ENCODE measurements around the gene AKAP14.
A peak's percentile ranks its signal among the peaks of the same experiment; 100 is the strongest.
"Not testable (repeated sequence)": the region's sequence is repeated elsewhere in the genome, so short reads cannot be mapped to it uniquely, and the experiment has no call there.

The AKAP14 gene

DNA sequence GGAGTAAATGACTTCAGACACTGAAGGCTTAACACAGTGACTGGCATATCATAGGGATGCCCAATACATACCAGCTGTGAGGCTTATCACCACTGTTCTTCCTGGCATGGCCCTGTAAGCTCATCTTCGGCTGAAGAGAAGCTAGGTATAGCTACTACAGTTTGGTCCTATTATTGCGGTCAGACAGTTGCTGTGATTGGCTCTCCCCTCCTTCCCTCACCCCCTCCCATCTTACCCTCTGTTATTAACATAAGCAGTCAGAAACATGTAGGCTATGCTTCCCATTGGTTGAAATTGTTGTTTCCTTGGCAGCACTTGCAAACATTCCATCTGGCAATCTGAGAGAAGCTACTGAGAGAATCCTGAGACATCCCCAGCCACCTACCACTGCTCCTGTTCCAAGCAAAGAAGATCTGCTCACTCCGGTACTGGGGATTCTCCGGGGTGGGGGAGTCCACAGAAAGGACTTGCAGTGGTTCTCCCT lies at the start of gene AKAP14:
Gene AKAP14 (plus strand): TSS at position 51 of the 484 bp plus-strand sequence. CDS start 7,331 bp downstream, outside the sequence.
- no peak for DNase-seq (ENCODE audit: low read depth in 2 of 3, low spot score in 1 of 3)

DNA sequence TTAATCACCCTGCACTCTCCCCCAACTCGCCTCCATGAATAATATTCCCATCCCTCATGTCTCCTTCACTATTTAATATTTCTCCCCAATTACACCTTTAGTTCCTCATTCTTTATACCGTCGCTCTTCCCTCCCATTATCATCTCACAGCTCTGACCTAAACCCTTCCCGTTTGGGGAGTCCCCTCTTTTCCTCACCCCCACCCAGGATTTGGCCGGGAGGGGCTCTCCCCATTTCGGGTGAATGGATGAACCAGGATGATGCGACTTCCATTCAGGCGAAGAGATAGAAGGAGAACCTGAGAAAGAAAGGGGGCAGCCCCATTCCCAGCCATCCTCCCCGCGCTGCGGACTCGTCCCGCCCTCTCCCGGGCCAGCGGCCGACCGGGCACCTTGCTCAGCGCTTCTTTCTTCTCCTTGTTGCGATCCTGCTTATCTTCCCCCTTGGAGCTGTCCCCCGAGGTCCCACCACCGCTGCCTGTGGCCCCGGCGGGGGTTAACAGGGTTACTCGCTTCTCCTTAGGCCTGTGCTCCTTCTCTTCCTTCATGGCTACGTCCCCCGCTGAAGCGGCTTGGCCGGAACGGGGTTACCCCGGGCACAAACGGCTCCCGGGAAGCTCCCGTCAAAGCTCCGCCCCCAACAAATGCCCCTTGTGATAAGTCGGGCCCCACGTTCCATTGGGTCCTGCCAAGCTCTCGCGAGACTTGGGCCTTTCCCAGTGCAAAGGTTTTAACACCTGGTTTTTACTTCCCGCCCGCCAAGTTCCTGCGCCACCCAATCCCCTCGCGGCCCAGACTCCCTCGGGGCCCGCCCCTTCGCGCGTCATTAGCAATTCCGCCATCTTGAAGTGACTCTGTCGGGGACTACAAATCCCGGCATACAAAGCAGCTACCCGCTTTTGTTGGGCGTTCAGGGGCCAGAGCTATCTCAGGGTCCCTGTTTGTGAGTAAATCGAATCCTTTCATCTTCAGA lies 43.0 kb upstream of the AKAP14 start, which contains the start of gene UPF3B:
Gene UPF3B (minus strand): TSS at position 582 of the 972 bp plus-strand sequence. CDS start 35 bp downstream, at position 547.
- DNase-seq (ENCODE audit: low read depth in 2 of 3, low spot score in 1 of 3) = peak; percentile 81 to 93 (median 89)

DNA sequence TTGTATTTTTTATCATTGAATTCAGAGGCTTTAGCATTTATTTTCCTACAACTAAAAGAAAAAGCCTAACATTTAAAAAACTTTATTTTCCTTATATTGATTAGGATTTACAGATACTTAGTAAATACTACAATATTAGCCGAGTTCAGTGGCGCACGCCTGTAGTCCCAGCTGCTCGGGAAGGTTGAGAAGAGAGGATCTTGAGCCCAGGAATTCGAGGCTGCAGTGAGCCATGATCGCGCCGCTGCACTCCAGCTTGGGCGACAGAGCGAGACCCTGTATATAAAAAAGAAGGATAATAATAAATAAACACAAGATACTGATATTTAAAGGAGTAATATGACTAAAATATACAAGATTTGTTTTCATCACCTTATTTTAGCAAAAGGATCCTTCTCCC lies 42.2 kb upstream of the AKAP14 start:
- DNase-seq (ENCODE audit: low read depth in 2 of 3, low spot score in 1 of 3) = no peak

DNA sequence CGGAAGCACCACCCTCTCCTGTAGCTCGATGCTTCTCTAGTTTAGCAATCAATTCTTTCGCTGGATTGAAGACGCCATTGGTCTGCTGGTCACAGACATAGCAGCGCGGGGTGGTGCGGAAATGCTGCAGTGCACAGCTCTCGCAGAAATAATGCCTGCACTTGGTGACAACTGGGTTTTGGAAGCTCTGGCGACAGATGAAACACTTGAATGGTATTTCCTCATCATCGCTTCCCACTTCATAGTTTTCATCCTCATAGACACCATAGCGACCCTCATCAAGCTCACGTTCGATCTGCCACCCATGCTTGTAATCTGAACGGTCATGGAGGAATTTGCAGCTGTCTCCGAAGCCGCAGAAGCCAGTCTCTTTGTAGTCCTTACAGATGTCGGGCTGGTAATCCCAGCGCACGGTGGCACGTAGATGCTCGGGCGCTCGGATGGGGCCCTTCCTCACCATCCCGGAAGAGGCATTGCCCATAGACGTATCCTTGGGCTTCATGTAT lies 25.0 kb upstream of the AKAP14 start:
- DNase-seq (ENCODE audit: low read depth in 2 of 3, low spot score in 1 of 3) = peak in 1 of 3 donors; percentile 17

DNA sequence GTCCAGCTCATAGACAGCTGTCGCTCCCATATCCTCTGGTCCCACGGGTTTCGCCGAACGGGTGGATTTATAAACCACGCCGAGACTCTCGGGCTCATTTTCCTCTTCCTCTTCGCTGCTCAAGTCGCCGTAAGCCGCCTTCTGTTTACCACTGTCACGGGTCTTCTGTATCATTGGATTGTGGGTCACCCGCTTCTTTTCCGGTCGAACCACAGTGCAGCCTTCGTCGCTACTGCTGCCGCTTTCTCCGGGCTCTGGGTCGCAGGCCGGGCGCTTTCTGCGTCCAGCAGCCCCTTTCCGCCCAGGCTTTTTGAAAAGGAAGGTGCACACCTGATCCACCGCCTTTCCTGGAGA lies 24.5 kb upstream of the AKAP14 start:
- peak in 2 of 3 donors; percentile 7 to 16 for DNase-seq (ENCODE audit: low read depth in 2 of 3, low spot score in 1 of 3)

DNA sequence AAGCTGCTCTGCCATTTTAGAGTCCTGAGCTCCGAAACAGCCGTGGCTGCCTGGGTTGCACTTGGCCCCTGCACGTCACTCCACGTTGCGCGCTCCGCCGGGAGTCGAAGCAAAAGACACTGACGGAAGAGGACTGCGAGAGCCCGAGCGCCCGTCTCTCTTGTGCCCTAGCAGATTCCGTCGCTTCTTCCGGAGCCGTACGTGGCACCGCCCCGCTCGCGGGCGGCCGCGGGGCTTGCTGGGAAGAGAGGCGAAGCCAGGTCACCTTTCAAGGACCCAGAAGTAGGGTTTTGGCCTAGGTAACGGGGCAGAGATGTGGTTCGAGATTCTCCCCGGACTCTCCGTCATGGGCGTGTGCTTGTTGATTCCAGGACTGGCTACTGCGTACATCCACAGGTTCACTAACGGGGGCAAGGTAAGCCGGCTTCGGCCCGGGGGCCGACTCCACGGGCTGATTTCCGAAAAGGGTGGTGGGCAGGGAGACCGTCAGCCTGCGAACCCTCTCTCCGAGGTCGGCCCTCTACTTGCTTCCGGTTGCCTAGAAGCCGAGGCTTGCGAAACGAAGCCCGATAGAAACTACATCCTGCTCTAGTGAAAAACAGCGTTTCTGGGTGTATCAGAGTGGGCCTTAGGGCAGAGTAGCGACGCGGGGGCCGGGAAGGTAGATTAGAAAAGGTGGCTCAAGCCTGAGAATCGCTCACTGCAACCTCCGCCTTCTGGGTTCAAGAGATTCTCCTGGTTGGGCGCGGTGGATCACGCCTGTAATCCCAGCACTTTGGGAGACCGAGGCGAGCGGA lies 23.9 kb upstream of the AKAP14 start, which contains the start of the genes NDUFA1 and RNF113A:
Gene NDUFA1 (plus strand): TSS at position 234 of the 797 bp plus-strand sequence. CDS start 80 bp downstream, at position 314.
Gene RNF113A (minus strand): TSS at position 135 of the 797 bp plus-strand sequence. CDS start 120 bp downstream, at position 15.
- peak; percentile 61 to 76 (median 74) for DNase-seq (ENCODE audit: low read depth in 2 of 3, low spot score in 1 of 3)

DNA sequence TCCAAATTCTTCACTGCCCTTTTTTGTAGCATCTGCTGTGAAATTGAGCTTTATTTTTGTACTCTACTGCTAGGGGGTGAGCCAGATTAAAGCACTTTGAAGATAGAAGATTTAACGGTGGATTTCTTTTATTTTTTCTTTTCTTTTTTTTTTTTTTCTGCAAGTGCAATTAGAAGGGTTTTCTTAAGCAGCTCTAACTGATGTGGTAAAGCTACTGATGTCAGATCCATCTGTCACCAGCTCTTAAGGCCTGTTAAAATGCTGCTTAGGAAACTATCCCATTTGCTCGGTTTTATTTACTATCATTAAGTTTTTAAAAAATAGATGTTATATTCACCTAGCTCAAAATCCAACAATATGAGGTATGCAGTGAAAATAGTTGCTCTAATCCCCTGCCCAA lies 17.0 kb upstream of the AKAP14 start:
- no peak for DNase-seq (ENCODE audit: low read depth in 2 of 3, low spot score in 1 of 3)

DNA sequence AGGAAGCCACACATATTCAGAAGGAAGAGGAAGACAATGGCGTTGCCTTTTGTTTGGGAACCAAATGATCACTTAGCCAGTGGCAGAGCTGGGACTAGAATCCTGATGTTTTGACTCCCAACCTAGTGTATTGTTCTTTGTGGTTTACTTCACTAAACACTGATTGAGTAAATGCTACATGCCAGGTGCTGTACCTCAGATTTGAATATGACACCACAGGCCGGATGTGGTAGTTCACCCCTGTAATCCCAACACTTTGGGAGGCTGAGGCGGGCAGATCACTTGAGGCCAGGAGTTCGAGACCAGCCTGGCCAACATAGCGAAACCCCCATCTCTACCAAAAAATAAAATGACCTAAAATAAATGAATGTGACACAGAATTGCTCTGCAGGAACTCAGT lies 15.6 kb upstream of the AKAP14 start:
- DNase-seq (ENCODE audit: low read depth in 2 of 3, low spot score in 1 of 3) = no peak

DNA sequence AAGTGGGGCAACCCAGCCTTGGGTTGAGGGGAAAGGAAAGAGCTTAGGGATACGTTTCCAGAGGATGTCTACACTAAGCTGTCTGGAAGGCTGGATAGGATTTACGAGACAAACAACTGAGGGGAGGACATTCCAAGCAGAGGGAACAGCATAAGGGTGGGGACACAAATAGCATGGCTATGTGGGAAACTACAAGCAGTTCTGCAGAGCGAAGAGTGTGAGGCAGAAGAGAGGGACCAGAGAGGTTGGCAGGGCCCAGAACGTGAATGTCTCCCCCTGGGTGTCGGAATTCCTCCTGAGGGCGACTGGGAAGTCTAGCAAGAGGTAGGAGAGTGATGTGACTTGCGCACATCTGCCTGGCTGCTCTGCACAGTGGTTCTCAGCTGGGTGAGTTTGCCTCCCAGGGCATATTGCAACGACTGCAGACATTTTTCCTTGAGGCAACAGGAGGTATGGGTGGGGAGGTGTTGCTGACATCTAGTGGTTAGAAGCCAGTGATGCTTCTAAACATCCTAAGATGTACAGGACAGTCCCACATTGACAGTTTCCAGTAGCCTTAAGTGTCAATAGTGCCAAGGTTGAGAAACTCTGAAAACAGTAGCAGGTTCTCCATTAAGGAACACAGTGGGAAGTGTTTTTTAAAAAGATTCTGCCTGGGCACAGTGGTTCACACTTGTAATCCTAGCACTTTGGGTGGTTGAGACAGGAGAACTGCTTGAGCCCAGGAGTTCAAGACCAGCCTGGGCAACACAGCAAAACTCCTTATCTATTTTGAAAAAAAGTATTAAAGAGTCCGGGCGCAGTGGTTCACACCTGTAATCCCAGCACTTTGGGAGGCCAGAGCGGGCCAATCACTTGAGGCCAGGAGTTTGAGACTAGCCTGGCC lies 14.9 kb upstream of the AKAP14 start:
- no peak for DNase-seq (ENCODE audit: low read depth in 2 of 3, low spot score in 1 of 3)

DNA sequence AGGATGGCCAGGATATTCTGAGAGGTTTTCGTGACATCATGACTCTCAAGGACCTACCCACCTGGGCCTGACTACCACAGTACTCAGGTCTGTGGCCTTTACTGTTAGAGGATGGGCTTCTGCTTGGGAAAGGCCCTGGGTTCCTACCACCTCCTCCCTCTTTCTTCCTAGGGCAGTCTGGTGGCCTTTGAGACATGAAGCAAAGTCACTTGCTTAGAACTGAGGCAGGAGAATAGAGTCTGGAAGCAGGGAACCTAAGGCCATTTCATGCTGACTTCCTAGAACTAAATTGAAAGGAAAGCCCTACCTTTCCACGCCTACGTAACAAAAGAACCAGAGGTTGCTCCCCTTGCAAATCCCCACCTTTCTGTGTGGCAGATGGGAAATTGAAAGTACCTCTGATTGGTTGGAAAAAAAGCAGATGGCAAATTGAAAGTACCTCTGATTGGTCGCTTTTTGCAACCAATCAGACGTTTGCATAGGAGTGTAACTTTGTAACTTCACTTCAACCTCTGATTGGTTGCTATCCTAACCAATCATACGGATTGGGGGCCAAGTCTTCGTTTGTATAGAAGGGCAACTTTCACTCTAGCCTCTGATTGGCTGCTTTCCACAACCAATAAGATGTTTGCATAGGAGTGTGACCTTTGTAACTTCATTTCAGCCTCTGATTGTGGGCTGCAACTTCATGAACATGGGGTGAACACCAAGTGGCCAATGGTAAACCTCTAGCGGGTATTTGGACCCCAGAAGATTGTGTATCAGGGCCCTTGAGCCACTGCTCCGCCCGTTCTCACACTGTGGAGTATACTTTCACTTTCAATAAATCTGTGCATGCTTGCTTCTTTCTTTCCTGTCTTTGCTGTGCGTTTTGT lies 9.9 kb upstream of the AKAP14 start:
- no peak for DNase-seq (ENCODE audit: low read depth in 2 of 3, low spot score in 1 of 3)

DNA sequence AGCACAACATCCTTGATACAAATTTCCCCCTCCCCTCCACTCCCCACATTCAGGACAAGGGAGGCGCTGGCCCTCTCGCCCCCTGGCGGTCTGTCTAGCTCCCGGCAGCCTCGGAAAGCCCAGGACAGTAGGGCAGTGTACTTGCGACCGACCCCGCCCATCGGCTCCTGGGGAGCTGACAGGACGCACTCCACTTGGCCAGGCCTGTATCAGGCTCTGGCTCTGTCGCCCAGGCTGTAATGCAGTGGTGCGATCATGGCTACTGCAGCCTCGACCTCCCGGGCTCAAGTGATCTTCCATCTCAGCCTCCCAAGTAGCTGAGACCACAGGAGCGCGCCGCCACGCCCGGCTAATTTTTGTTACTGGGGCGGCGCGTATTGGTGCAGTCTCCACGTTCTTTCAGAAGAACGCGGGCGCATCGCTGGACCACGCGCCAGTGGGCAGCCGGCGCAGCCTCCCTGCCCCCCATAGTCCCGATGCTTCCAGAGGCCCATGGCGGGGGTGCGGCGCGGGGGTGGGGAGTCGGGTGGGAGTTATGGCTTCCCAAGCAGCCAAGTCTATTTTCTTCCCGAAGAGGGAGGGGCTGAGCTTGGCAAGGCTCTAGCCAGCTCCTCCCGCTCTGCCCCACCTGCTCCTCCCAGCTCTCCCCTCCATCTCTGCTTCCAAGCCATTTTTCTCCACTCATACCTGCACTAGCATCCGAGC lies 7.8 kb upstream of the AKAP14 start:
- DNase-seq (ENCODE audit: low read depth in 2 of 3, low spot score in 1 of 3) = peak; percentile 40 to 59 (median 42)

DNA sequence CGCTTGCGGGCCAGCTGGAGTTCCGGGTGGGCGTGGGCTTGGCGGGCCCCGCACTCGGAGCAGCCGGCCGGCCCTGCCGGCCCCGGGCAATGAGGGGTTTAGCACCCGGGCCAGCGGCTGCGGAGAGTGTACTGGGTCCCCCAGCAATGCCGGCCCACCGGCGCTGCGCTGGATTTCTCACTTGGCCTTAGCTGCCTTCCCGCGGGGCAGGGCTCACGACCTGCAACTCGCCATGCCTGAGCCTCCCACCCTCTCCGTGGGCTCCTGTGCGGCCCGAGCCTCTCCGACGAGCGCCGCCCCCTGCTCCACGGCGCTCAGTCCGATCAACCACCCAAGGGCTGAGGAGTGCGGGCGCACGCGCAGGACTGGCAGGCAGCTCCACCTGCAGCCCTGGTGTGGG lies 5.1 kb upstream of the AKAP14 start:
- DNase-seq (ENCODE audit: low read depth in 2 of 3, low spot score in 1 of 3) = not testable (repeated sequence)

DNA sequence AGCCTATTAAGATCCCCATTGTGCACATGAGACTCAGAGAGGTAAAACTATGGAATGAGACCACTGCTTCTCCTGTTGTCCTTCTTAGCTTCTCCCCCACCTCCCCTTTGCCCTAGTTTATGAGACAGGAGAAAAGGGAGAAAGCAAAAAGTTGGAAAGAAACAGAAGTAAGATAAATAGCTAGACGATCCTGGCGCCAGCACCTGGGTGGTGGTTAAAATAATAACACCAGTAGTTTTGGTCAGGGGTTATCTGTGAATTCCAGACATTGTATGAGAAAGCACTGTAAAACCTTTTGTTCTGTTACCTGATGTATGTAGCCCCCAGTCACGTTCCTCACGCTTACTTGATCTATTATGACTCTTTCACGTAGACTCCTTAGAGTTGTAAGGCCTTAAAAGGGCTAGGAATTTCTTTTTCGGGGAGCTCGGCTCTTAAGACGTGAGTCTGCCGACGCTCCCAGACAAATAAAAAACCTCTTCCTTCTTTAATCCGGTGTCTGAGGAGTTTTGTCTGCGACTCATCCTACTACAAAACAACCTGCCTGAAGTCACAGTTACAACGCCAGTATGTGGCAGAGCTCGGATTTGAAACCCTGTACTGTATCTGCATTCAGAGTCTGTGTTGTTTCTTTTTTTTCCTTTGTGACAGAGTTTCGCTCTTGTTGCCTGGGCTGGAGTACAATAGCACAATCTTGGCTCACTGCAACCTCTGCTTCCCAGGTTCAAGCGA lies 3.6 kb upstream of the AKAP14 start:
- not testable (repeated sequence) for DNase-seq (ENCODE audit: low read depth in 2 of 3, low spot score in 1 of 3)

DNA sequence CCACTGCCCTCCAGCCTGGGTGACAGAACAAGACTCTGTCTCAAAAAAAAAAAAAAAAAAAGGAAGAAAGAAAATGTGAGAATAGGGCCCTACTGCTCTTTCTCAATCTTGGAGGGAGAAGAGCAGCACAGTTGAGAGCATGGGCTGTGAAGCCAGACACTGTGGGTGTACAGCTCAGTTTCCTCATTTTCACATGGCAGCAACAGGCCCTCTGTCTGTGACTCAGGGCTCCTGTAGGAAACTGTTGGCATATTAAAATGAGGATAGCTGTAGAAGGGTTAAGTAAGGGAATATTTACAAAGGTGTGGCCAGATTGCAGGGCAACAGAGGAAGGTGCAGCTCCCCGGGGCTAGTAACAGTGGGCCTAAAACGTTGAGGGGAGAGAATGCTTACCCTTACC lies 3.4 kb downstream of the AKAP14 start:
- DNase-seq (ENCODE audit: low read depth in 2 of 3, low spot score in 1 of 3) = no peak

DNA sequence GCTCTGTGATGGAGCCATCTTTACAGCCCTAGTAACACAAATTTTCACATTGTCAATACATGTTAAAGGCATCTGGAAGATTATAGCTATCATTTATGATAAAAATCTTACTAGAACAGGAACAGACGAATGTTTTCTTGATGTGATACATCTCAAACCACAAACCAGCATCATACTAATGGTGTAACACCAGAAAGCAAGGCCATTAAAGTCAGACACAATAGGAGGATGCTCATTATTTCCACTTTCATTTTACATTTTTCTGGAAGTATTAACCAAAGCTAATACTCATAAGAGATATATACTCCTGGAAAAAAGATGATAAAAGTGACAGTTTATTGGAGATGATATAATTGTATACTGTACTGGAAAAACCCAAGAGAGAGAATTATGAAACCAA lies 5.3 kb downstream of the AKAP14 start:
- no peak for DNase-seq (ENCODE audit: low read depth in 2 of 3, low spot score in 1 of 3)

DNA sequence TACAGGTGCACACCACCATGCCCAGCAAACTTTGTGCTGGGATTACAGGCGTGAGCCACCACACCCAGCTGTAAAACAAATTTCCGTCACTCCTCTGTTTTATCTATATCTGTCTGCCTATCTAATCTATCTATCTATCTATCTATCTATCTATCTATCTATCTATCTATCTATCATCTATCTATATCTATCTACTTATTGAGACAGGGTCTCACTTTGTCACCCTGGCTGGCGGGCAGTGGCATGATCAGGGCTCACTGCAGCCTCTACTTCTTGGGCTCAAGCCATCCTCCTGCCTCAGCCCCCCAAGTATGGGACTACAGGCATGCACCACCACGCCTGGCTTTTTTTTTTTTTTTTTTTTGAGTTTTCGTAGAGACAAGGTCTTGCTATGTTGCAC lies 20.6 kb downstream of the AKAP14 start:
- DNase-seq (ENCODE audit: low read depth in 2 of 3, low spot score in 1 of 3) = no peak

DNA sequence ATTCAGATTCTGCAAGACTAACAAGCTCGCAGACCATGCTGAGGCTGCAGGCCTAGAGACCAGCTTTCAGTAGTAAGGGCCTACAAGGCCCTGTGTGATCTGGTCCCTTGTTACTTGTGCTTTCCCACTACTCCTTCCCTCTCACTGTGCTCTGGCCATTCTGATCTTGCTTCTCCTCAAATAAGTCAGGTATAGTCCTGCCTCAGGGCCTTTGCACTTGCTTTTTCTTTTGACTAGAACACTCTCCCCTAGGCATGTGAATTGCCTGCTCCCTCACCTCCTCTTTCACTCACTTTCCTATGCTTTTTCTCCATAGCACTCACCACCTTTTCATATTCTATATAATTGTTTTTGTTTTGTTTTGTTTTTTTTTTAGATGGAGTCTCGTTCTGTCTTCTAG lies 22.2 kb downstream of the AKAP14 start:
- DNase-seq (ENCODE audit: low read depth in 2 of 3, low spot score in 1 of 3) = no peak
